ENCODE measurements around the gene AADACL4.
"Not testable (repeated sequence)": the region's sequence is repeated elsewhere in the genome, so short reads cannot be mapped to it uniquely, and the experiment has no call there.

AADACL4 gene

DNA sequence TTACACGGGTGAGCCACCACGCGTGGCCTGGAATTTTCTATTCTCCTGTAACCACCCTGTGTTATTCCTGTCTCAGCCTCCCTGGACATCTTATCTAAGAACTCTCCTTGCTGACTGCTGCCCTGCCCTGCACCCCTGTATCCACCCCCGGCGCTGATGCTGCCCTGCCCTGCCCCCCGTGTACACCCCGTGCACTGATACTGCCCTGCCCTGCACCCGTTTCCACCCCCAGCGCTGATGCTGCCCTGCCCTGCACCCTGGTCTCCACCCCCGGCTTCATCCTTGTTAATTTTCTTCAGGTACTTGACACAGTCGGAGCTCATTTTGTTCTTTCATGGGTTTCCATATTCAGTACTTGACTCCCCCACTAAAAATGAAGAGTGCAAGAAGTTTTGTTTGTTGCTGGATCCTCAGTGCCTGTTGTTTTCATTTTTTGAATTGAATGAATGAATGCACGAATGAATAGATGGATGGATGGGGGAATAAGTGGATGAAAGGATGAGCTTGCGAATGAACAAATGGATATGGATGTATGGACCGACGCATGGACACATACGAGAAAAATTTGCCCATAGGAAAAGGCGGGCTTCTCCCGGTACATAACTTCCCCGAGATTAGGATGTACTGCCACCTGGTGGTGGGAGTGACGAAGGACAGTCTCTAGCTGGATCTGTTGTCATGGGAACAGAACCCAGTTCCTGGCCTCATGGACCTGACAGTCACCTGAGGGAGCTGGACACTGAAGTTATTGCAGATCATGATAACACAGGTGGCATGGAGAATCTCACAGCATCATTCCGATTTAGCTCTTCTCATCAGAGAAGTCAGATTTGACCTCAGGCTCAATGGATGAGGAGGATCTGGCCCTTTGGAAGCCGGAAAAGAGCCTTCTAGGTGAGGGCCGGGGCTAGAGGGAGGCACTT, 14.9 kb downstream of the AADACL4 start:
- DNase-seq = no peak

DNA sequence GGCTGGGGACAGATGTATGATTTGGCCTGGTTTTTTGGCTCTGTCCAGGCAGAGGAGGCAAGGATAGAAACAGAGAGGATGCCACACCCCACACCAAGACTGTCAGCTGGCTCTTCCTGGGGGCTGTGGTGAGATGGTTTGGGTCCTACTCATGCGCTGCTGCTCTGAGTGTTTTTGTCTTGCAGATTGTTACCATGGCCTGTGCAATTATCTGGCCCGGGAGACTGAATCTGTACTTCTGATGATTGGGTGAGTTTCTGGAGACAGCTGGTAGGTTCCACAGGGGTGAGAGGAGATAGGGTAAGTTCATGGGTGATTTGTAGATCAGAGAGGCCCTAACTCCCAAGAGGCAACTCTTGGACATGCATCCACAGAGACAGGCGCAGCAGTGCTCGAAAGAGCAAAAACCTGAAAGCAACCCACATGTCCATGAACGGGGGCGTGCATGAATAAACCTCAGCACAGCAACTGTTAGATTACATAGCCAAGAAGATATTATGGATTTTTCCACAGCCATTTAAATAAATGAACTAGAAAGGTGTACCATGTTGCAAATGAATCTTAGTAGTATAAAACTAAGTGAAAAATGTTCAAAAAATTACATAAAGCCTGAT, 17.8 kb downstream of the AADACL4 start:
- no peak for DNase-seq

- DNase-seq = no peak
Measured at GRCh38 chr1:12662556-12662955, 18.7 kb downstream of the AADACL4 start.

GRCh38 chr1:12665511-12665910, 21.6 kb downstream of the AADACL4 start:
- no peak for DNase-seq

DNA sequence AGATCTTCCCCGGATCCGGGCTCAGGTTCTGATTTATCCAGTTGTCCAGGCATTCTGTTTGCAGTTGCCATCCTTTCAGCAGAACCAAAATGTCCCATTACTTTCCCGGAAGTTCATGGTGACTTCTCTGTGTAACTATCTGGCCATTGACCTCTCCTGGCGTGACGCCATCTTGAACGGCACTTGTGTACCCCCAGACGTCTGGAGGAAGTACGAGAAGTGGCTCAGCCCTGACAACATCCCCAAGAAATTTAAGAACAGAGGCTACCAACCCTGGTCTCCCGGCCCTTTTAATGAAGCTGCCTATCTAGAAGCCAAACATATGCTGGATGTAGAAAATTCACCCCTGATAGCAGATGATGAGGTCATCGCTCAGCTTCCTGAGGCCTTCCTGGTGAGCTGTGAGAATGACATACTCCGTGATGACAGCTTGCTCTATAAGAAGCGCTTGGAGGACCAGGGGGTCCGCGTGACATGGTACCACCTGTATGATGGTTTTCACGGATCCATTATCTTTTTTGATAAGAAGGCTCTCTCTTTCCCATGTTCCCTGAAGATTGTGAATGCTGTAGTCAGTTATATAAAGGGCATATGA, 22.4 kb downstream of the AADACL4 start:
- DNase-seq = no peak

DNA sequence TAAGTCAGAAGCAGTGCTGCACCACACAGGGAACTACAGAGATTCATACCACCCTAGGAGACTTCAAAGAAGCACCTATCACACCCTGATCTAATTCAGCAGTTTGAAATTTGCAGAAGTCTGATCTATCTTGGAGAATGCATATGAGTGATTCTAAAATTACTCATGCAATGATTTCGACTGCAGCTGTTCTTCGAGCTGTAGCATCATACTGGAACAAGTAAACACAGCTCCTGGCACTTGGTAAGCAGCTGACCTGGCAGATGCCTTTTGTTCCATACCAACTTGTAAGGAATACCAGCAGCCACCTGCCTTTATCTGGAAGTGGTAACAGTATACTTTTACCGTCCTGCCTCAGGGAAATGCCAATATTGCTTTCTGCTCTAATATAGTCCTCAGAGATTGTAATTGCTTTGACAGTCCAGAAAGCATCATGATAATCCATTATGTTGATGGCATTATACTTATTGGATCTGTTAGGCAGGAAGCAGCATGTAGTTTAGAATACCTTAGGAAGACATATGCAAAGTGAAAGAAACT, 25.7 kb downstream of the AADACL4 start:
- DNase-seq = no peak

DNA sequence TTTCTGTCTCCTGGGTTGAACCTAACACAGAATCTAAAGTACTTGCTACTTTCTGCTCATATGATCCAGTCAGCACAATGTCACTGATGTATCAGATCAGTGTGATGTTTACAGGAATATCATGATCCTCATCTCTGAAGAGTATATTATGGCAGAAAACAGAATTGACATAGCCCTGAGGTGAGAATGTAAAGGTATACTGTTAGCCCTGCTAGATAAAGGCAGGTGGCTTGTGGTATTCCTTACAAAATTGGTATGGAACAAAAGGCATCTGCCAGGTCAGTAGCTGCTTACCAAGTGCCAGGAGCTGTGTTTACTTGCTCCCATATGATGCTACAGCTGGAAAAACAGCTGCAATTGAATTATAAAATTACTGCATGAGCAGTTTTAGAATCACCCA, 30.5 kb downstream of the AADACL4 start:
- no peak for DNase-seq

- not testable (repeated sequence) for DNase-seq
Measured at GRCh38 chr1:12676122-12676521, 32.2 kb downstream of the AADACL4 start.

DNA sequence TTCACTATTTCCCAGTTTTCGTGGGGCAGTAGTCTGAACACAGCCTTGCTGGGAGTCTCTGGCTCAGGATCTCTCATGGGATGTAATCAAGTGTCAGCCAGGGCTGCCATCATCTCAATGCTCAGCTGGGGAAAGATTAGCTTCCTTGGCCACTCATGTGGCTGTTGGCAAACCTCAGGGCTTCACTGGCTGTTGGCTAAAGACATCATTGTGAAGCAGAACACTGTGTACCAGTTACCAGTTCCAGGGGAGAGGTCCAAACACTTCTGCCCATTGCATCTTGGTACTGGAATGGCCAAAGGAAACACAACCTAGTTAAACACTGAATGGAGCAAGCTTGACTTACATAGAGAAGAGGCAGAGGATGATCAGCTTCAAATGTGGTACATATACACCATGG, 33.7 kb downstream of the AADACL4 start:
- DNase-seq = no peak

DNA sequence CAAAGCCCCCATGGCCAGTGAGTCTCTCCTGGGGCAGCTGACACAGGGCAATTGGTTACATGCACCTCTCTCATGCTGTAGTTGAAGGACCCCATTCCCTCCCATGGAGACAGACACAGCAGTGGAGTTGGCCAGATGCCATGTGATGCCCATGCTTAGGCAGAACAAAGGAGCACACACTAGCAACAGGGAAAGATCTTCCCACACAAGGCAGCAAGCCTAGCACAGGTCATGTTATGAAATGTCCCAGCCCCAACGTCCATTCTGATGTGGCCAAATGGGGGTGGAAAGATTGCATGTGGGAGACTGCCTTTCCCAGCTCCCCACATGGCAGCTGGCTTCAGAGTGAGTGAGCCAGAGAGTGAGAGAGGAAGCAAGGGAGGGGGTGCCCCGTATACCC, 34.5 kb downstream of the AADACL4 start:
- DNase-seq = no peak

DNA sequence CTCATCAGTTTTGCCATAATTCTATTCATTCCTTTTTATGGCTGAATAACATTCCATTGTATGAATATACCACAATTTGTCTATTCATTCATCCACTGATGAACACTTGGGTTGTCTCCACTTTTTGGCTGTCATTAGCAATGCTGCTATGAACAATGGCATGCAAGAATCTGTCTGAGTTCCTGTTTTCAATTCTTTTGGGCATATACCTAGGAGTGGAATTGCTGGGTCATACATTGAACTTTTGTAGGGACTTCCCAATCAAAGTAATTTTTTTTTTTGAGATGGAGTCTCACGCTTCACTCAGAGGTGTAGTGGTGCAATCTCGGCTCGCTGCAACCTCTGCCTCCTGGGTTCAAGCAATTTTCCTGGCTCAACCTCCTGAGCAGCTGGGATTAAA, 34.9 kb downstream of the AADACL4 start:
- DNase-seq = no peak

GRCh38 chr1:12690156-12690555, 46.3 kb downstream of the AADACL4 start:
- no peak for DNase-seq

- DNase-seq = no peak
Measured at GRCh38 chr1:12692967-12693782, 49.3 kb downstream of the AADACL4 start.

- DNase-seq = no peak
Measured at GRCh38 chr1:12696658-12697057, 52.8 kb downstream of the AADACL4 start.

GRCh38 chr1:12697397-12697796, 53.5 kb downstream of the AADACL4 start:
- no peak for DNase-seq

- no peak for DNase-seq
Measured at GRCh38 chr1:12703821-12704451, 60.1 kb downstream of the AADACL4 start.

DNA sequence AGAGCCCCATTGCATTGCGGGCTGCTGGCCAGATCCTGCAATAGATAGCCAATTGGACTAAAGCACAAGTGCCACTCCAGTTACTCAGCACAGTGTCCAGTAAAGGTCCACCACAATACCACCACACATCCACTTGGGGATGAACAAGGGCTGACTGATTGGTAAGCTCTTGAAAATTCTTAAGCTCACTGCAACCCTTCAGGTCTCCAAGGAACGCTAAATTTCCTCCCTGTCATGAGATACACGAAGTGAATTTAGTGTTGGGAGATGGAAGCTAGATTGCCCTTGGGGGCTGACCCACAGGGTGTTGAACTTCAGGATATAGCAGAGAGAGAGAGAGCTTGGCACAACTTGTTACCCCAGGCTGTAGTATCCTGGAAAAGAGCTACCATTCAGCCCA, 62.2 kb downstream of the AADACL4 start:
- no peak for DNase-seq

DNA sequence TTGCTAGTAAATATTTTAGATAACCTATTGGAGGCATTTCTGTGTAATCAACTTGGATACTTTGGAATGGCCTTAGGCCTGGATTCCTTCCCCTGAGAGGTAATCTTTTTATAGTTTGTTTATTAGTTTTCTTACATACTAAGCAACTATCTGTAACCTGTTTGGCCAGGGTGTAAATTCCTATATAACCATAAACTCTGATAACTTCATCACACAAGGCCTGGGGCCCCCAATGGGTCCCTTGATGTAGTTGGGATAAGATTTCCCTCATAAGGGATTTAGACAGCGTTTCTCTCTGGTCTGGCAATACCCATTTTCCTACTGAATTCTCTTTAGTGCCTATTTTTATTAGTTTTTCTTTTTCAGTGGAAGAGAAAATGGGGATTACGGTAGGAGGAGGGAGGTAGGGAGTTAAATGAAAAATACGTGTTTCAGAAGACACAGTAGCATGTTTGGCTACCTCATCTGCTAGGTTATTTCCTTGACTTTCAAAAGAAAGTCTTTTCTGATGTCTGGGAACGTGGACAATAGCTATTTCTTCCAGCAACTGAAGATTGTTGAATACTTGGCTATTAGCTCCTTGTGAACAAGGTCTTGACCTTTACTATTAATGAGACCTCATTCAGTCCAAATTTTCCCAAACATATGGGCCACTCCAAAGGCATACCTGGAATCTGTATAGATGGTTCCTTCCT, 64.7 kb downstream of the AADACL4 start:
- no peak for DNase-seq

DNA sequence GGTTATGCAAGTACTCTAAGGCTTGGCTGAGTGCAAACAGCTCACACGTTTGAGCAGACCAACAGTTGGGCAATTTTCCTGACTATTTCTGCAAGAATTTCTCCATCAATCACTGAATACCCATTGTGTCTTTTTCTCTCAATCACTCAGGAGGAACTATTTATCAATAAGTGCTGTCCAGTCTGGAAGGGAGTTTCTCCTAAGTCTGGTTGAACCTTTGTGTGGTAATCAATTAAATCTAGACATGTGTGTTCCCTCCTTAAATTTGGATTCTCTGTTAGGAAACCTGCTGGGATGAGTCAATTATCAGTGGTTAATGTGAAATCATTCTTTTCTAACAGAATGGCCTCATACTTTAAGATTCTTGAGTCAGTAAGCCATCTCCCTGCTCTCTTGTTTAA, 65.2 kb downstream of the AADACL4 start:
- no peak for DNase-seq

DNA sequence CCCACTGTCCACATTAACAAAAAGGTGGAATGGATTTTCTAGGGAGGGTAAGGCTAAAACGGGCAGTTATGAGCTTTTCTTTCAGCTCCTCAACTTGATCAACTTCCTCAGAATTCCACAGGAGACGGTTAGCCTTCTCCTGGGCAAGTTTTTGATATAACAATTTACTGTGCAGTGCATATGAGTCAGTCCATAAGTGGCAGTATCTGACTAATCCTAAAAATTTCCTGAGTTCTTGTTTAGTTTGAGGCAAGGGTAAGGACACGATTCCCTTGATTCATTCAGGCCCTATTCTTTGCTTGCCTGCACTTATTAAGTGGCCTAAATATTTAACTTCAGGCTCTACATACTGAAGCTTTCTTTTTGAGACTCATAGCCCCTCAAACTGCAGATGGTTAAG, 65.8 kb downstream of the AADACL4 start:
- no peak for DNase-seq

DNA sequence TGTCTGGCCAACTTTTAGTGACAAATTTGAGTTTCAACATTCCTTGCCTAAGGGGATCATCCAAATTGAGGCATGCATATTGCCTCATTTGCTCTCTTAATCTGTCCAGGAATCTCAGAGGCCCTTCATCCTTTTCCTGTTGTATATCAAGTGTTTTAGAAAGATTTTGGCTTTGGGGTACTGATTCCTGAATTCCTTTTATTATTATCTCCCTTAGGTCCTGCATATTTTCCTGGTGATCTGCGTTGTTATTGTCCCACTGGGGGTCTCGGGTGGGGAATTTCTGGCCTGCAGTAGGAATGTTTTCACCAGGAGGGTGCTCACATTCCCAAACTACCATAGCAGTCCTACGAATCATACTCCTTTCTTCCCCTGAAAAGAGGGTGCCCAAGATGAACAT, 67.7 kb downstream of the AADACL4 start:
- no peak for DNase-seq

- DNase-seq = no peak
Measured at GRCh38 chr1:12712076-12712475, 68.2 kb downstream of the AADACL4 start.

Data from activated gamma-delta T cell (primary cell).